Endothelial cell of umbilical vein (primary cell): ENCODE measurements around the gene WRNIP1. TPM values are rescaled to one million over a fixed set of nuclear protein-coding genes. Genes with fewer than 3 reads are reported as not detected.

ENCODE experiments used
- BruUV-seq: library from RNA; stranded (reverse); fragments of 400-500 nt; replicated peaks from 2 replicates; lab custom pipeline; 2021; lab: Mats Ljungman, UMichigan
- CTCF ChIA-PET: fragments of 300-600, 350-600 bp; sonication (Branson Sonifier 250); formaldehyde crosslinking; loops from one replicate; lab custom pipeline; 2021; ENCODE audit warnings: antibody characterized with exemption, inconsistent platforms; lab: Charles Lee
- POLR2A ChIA-PET: fragments of 300-600, 350-600 bp; sonication (Branson Sonifier 250); formaldehyde crosslinking; loops from one replicate; lab custom pipeline; 2021; ENCODE audit warnings: antibody characterized with exemption, inconsistent platforms; lab: Charles Lee
- DNase-seq: peaks from one replicate; pipeline ENCODE4 v3.0.0-alpha.2; 2011; ENCODE audit warnings: low read depth, low spot score
- FAIRE-seq: peaks from 2 replicates; lab custom pipeline; 2011; peaks lifted over from hg19 to GRCh38; lab: Jason Lieb, UNC
- H2AFZ ChIP-seq: 2 replicates; pipeline ENCODE4 v1.6.0; 2012; ENCODE audit warnings: low read depth, low read length, control low read depth, inconsistent platforms
- H3K27ac ChIP-seq: 2 replicates; pipeline ENCODE4 v1.5.1; 2011; ENCODE audit warnings: low read depth, mild to moderate bottlenecking, control low read depth, low read length, moderate library complexity; ENCODE audit not compliant: insufficient read depth
- H3K27me3 ChIP-seq, 2 experiments: 2 replicates each; pipeline versions ENCODE4 v1.6.0 to v1.6.1; 2011; ENCODE audit warnings: low read length in 2 of 2, mixed read lengths in 1 of 2; ENCODE audit not compliant: control insufficient read depth in 2 of 2, insufficient read depth in 2 of 2
- H3K36me3 ChIP-seq, 2 experiments: 2 replicates in 1 of 2; 3 replicates in 1 of 2; pipeline ENCODE4 v1.5.1; 2011; ENCODE audit warnings: low read length in 2 of 2, mild to moderate bottlenecking in 1 of 2, moderate library complexity in 1 of 2; ENCODE audit not compliant: control insufficient read depth in 2 of 2, insufficient read depth in 2 of 2; ENCODE audit errors: extremely low read depth in 1 of 2
- H3K4me1 ChIP-seq: 3 replicates; pipeline ENCODE4 v1.5.1; 2011; ENCODE audit warnings: mild to moderate bottlenecking, low read length; ENCODE audit not compliant: control insufficient read depth, insufficient read depth; ENCODE audit errors: extremely low read depth
- H3K4me2 ChIP-seq: 2 replicates; pipeline ENCODE4 v1.6.1; 2011; ENCODE audit warnings: low read length, control low read depth, mixed read lengths; ENCODE audit not compliant: insufficient read depth
- H3K4me3 ChIP-seq, 3 experiments: fragments of 200-600 bp in 1 of 3; sonication (generic), shearing (Covaris generic) in 1 of 3; replicated peaks in 1 of 3; 2 replicates each; pipeline ENCODE4 v1.5.1; 2011 to 2016; ENCODE audit warnings: control low read depth in 3 of 3, low read length in 3 of 3, mild to moderate bottlenecking in 2 of 3, inconsistent platforms in 1 of 3, low read depth in 1 of 3, moderate library complexity in 1 of 3; ENCODE audit not compliant: insufficient read depth in 1 of 3
- H3K79me2 ChIP-seq: 2 replicates; pipeline ENCODE4 v1.6.0; 2012; ENCODE audit warnings: low read length, inconsistent platforms; ENCODE audit not compliant: control insufficient read depth, insufficient read depth
- H3K9ac ChIP-seq: replicated peaks from 2 replicates; pipeline ENCODE3; 2011; ENCODE audit warnings: low read length, control low read depth; ENCODE audit not compliant: insufficient read depth; ENCODE audit errors: extremely low read depth
- H3K9me1 ChIP-seq: replicated peaks from 3 replicates; pipeline ENCODE4 v1.6.0; 2011; ENCODE audit warnings: mild to moderate bottlenecking, low read length; ENCODE audit not compliant: control insufficient read depth, insufficient read depth; ENCODE audit errors: extremely low read depth
- H3K9me3 ChIP-seq: replicated peaks from 2 replicates; pipeline ENCODE4 v1.5.1; 2012; ENCODE audit warnings: low read length, inconsistent platforms; ENCODE audit not compliant: control insufficient read depth, insufficient read depth
- H4K20me1 ChIP-seq: replicated peaks from 2 replicates; pipeline ENCODE3; 2011; ENCODE audit warnings: mild to moderate bottlenecking, low read length; ENCODE audit not compliant: control insufficient read depth, insufficient read depth; ENCODE audit errors: extremely low read depth
- CTCF ChIP-seq, 2 donors: IDR thresholded peaks; 1 replicate in 1 of 2; 2 replicates in 1 of 2; pipeline ENCODE4 v1.5.1; 2011; ENCODE audit warnings: low read length in 2 of 2, mild to moderate bottlenecking in 2 of 2, moderate library complexity in 2 of 2, control low read depth in 1 of 2, inconsistent platforms in 1 of 2, low read depth in 1 of 2; ENCODE audit not compliant: insufficient read depth in 1 of 2; ENCODE audit errors: extremely low read depth in 1 of 2
- EZH2 ChIP-seq: IDR thresholded peaks from 2 replicates; pipeline ENCODE4 v1.6.1; 2012; ENCODE audit warnings: borderline replicate concordance, low read depth, mild to moderate bottlenecking, moderate library complexity, low read length, inconsistent platforms; ENCODE audit not compliant: severe bottlenecking
- FOS ChIP-seq: IDR thresholded peaks from 2 replicates; pipeline ENCODE4 v1.6.1; 2011; ENCODE audit warnings: mild to moderate bottlenecking, low read length, moderate library complexity, borderline replicate concordance; ENCODE audit not compliant: insufficient read depth
- GATA2 ChIP-seq: IDR thresholded peaks from 2 replicates; pipeline ENCODE4 v1.7.0; 2011; ENCODE audit warnings: low read depth, mild to moderate bottlenecking, moderate library complexity, mixed read lengths, low read length; ENCODE audit not compliant: insufficient read length, insufficient read depth
- JUN ChIP-seq: IDR thresholded peaks from 2 replicates; pipeline ENCODE4 v1.6.1; 2011; ENCODE audit warnings: borderline replicate concordance, low read depth; ENCODE audit not compliant: insufficient read length, insufficient read depth
- MAX ChIP-seq: IDR thresholded peaks from 2 replicates; pipeline ENCODE4 v1.6.1; 2011; ENCODE audit not compliant: insufficient read depth, insufficient read length
- MYC ChIP-seq: IDR thresholded peaks from one replicate; pipeline ENCODE4 v1.6.1; 2011; ENCODE audit warnings: mild to moderate bottlenecking, low read depth, low read length
- POLR2A ChIP-seq: IDR thresholded peaks from 2 replicates; pipeline ENCODE4 v1.6.1; 2012; ENCODE audit warnings: low read depth, mild to moderate bottlenecking, control low read depth, low read length
- POLR2AphosphoS5 ChIP-seq: IDR thresholded peaks from 2 replicates; pipeline ENCODE4 v1.6.1; 2012; ENCODE audit warnings: low read depth, mild to moderate bottlenecking, control low read depth, low read length, moderate library complexity; ENCODE audit not compliant: insufficient read depth
- dilution Hi-C: fragments of 300-500 bp; cut with MboI; formaldehyde crosslinking; loops from one replicate; pipeline ENCODE4 v1.15.0; 2019; ENCODE audit warnings: low sequenced_read_pairs; ENCODE audit not compliant: extremely low pct_ligation_motif_present
- intact Hi-C: fragments of 100-400 bp; cut with micrococcal nuclease; formaldehyde crosslinking; loops from one replicate; pipeline ENCODE4 v1.10.0; 2022
- polyA plus RNA-seq, 4 experiments: library from polyadenylated mRNA; depleted of rRNA in 3 of 4; stranded (reverse) in 3 of 4; unstranded in 1 of 4; fragments of >200 nt; gene quantifications; 2 replicates each; pipeline versions ENCODE4 v1.2.1 to v1.2.3, GENCODE V29; 2011 to 2012; ENCODE audit warnings: missing spikeins in 1 of 4
- total RNA-seq: library from RNA; stranded (reverse); gene quantifications from 2 replicates; pipeline ENCODE4 v1.2.3, GENCODE V29; 2021

Gene WRNIP1
- total and polyA plus RNA-seq, 2 donors (not counting 3 experiments of a cell fraction or from before 2014, with no cell fraction given) = 50.1 to 68.9 TPM

DNA sequence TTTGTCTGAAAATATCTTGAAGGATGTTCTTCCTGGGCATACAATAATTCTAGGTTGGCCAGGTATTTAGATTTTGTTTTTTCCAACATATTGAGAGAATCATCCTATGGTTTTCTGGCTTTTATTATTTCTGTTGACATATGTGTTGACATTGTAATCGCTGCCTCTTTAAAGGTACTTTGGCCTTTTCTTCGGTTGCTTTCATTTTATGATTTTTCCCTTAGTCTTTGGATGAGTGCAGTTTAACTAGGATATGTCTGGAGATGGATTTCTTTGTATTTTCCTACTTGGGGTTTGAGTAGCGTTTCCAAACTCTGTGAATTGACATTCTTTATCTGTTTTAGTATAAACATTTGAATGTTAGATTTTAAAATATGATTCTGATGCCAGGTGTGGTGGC is 65.0 kb downstream of the WRNIP1 start:
- peaks cover 16% of the 10 kb centered on the region for H3K4me1 ChIP-seq
- TF ChIP-seq POLR2A (no peak), GATA2 (no peak), CTCF (IDR thresholded peaks at IDR 0.05; ENCODE audit: extremely low read depth in 1 of 2, insufficient read depth in 1 of 2, low read depth in 1 of 2, low read length in 2 of 2) (no peak), JUN (no peak), MYC (no peak), EZH2 (no peak), POLR2AphosphoS5 (no peak), MAX (no peak), FOS (no peak)
- CTCF ChIA-PET = interaction anchor here (1.8 kb wide), 2 partner anchors 9 to 39 kb away, joined by 7 to 11 read pairs; no protein-coding TSS in a partner anchor
- H3K9me3 ChIP-seq = no peaks in the 10 kb centered on the region
- H3K9ac ChIP-seq = no peak overlapping the region
- no peak overlapping the region for H3K27ac ChIP-seq
- no peaks in the 10 kb centered on the region for H3K9me1 ChIP-seq
- dilution Hi-C loops (no loop called here), intact Hi-C loops (no loop called here)
- no peak overlapping the region for H2AFZ ChIP-seq
- no peaks in the 10 kb centered on the region for H3K27me3 ChIP-seq
- H3K4me3 ChIP-seq = no peak overlapping the region
- no peaks in the 10 kb centered on the region for H3K79me2 ChIP-seq
- no TSS peak for BruUV-seq
- POLR2A ChIA-PET = no interaction called here
- DNase-seq = no peak
- no peak overlapping the region for H3K4me2 ChIP-seq
- H3K36me3 ChIP-seq = peaks cover 0 to 4% of the 10 kb centered on the region in 2 experiments
- no peaks in the 10 kb centered on the region for H4K20me1 ChIP-seq
- FAIRE-seq = no peak
